ENCODE data around the gene TMEM175. TPM values are rescaled to one million over a fixed set of nuclear protein-coding genes. Genes with fewer than 3 reads are reported as not detected.

Gene TMEM175
- total RNA-seq, 1 experiment from 2014 or later: 20.2 TPM

DNA sequence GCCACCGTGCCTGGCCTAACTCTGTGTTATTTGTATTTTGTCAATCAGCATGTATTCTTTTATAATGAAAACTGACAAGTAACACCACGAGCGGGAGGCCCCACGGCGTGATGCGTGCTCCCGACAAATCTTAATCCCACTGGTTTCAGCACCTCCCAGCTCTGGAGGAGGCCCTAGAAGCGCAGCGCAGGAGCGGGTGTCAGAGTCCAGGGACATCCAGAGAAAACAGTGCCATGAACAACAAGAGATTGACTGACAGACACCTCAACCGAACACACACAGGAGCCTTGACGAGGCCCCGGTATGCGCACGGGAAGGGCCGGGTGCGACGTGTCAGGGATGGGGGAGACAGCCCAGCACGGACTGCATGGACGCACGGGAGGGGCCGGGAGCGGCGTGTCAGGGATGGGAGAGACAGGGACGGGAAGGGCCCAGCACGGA lies 23.1 kb upstream of the TMEM175 start:
- H3K36me3 ChIP-seq (ENCODE audit: low read depth): 0 out of 2 replicates have a peak, but pooled peaks cover 4% of the 10 kb centered on the region
- H3K4me1 ChIP-seq (replicated peaks; ENCODE audit: insufficient read depth): no peaks in the 10 kb centered on the region
- H3K27ac ChIP-seq: no peak overlapping the region
- POLR2A ChIA-PET (ENCODE audit: unreplicated experiment): no interaction called here
- H2AFZ ChIP-seq: no peak overlapping the region
- intact Hi-C loops (cut with micrococcal nuclease; ENCODE audit: unreplicated experiment): no loop called here
- H3K9me3 ChIP-seq (ENCODE audit: insufficient read depth, low read depth): no peaks in the 10 kb centered on the region
- no peaks in the 10 kb centered on the region for H3K79me2 ChIP-seq (ENCODE audit: low read depth)
- TF ChIP-seq, protein P1, sequence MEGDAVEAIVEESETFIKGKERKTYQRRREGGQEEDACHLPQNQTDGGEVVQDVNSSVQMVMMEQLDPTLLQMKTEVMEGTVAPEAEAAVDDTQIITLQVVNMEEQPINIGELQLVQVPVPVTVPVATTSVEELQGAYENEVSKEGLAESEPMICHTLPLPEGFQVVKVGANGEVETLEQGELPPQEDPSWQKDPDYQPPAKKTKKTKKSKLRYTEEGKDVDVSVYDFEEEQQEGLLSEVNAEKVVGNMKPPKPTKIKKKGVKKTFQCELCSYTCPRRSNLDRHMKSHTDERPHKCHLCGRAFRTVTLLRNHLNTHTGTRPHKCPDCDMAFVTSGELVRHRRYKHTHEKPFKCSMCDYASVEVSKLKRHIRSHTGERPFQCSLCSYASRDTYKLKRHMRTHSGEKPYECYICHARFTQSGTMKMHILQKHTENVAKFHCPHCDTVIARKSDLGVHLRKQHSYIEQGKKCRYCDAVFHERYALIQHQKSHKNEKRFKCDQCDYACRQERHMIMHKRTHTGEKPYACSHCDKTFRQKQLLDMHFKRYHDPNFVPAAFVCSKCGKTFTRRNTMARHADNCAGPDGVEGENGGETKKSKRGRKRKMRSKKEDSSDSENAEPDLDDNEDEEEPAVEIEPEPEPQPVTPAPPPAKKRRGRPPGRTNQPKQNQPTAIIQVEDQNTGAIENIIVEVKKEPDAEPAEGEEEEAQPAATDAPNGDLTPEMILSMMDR (conservative IDR thresholded peaks at IDR 0.05): no peak
- TF ChIP-seq EZH2 (IDR thresholded peaks at IDR 0.05; ENCODE audit: low read depth): no peak
- H4K20me1 ChIP-seq (ENCODE audit: insufficient read depth): peaks cover 21% of the 10 kb centered on the region
- H3F3A ChIP-seq (ENCODE audit: insufficient read depth, low read depth): peaks cover 8% of the 10 kb centered on the region
- DNase-seq: no peak
- no peaks in the 10 kb centered on the region for H3K9me2 ChIP-seq (ENCODE audit: insufficient read depth)
- H3K27me3 ChIP-seq (ENCODE audit: insufficient read depth, low read depth): no peaks in the 10 kb centered on the region
- no TSS peak for BruUV-seq (replicated peaks)
- no peak overlapping the region for H3K4me3 ChIP-seq
- no peak overlapping the region for H3K4me2 ChIP-seq
- CTCF ChIA-PET: no interaction called here

DNA sequence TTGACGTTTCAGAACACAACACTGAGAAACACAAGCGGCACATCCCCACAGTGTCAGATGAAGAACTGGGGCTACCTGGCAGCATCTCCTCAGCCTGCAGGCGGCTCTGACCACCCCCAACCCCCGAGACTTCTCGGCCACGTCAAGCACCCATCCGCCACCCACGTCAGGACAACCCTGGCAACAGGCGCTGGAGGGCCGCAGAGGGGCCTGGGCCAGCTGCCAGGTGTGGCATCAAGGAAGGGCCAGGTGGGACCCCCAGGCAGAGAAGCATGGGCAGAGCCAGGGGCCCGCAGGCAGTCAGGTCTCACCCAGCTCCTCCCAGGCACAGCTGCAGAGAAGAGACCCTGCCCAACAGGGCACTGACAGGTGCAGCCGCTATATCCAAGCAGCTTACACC lies 22.4 kb upstream of the TMEM175 start:
- H3K4me2 ChIP-seq: no peak overlapping the region
- no peak overlapping the region for H3K27ac ChIP-seq
- no peaks in the 10 kb centered on the region for H3K4me1 ChIP-seq (replicated peaks; ENCODE audit: insufficient read depth)
- no peak for DNase-seq
- no peaks in the 10 kb centered on the region for H3K27me3 ChIP-seq (ENCODE audit: insufficient read depth, low read depth)
- 0 out of 2 replicates have a peak, but pooled peaks cover 4% of the 10 kb centered on the region for H3K36me3 ChIP-seq (ENCODE audit: low read depth)
- ChIA-PET POLR2A (ENCODE audit: unreplicated experiment) (no interaction called here), CTCF (no interaction called here)
- intact Hi-C loops (cut with micrococcal nuclease; ENCODE audit: unreplicated experiment): no loop called here
- TF ChIP-seq EZH2 (IDR thresholded peaks at IDR 0.05; ENCODE audit: low read depth): no peak
- TF ChIP-seq, protein P1 (conservative IDR thresholded peaks at IDR 0.05): no peak
- BruUV-seq (replicated peaks): no TSS peak
- no peaks in the 10 kb centered on the region for H3K9me2 ChIP-seq (ENCODE audit: insufficient read depth)
- no peaks in the 10 kb centered on the region; the same call in 1 of the 2 replicates for H3K79me2 ChIP-seq (ENCODE audit: low read depth)
- H3K9me3 ChIP-seq (ENCODE audit: insufficient read depth, low read depth): no peaks in the 10 kb centered on the region
- no peak overlapping the region for H3K4me3 ChIP-seq
- H4K20me1 ChIP-seq (ENCODE audit: insufficient read depth): peaks cover 19% of the 10 kb centered on the region
- H2AFZ ChIP-seq: no peak overlapping the region
- H3F3A ChIP-seq (ENCODE audit: insufficient read depth, low read depth): peaks cover 8% of the 10 kb centered on the region

DNA sequence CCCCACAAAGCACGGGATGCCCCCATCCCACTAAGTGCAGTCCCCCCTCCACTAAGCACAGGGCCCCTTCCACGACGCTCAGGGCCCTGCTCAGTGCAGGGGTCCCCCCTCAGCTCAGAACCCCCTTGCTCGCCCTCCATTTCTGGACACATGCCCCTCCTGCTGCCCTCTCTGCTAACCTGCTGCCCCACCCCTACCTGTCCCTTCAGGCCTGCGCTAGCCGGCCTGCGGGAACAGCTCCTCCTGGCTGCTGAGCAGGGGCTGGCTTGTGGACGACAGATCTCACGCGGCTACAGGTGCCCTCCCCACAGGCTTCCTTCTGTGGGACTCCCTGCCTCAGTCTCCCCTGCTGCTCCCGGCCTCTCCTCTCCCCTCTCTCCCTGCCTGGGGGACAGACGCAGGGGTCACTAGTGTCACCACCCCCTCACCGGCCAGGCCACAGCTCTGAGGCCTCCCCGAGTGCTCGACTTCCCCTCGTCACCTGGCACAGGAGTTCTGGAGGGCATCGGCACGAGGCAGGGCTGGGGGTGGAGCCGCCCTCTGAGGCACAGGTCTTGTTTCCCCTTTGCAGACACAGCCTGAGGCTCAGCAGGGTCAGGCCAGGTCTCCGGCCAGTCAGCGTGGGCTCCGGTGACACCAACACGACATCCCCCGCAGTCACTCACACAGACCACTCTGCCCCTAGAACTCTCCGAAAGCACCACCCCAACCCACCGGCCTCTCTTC lies 21.7 kb upstream of the TMEM175 start:
- H3K4me1 ChIP-seq (replicated peaks; ENCODE audit: insufficient read depth): no peaks in the 10 kb centered on the region
- ChIA-PET CTCF (no interaction called here), POLR2A (ENCODE audit: unreplicated experiment) (no interaction called here)
- no peaks in the 10 kb centered on the region for H3K27me3 ChIP-seq (ENCODE audit: insufficient read depth, low read depth)
- no peak overlapping the region for H3K27ac ChIP-seq
- no TSS peak for BruUV-seq (replicated peaks)
- no peaks in the 10 kb centered on the region for H3K9me3 ChIP-seq (ENCODE audit: insufficient read depth, low read depth)
- TF ChIP-seq, protein P1 (conservative IDR thresholded peaks at IDR 0.05): no peak
- TF ChIP-seq EZH2 (IDR thresholded peaks at IDR 0.05; ENCODE audit: low read depth): no peak
- peaks cover 7% of the 10 kb centered on the region; the same call in 1 of the 2 replicates for H3K79me2 ChIP-seq (ENCODE audit: low read depth)
- peaks cover 8% of the 10 kb centered on the region for H3F3A ChIP-seq (ENCODE audit: insufficient read depth, low read depth)
- H3K4me2 ChIP-seq: no peak overlapping the region
- H2AFZ ChIP-seq: no peak overlapping the region
- H3K4me3 ChIP-seq: no peak overlapping the region
- no peaks in the 10 kb centered on the region for H3K9me2 ChIP-seq (ENCODE audit: insufficient read depth)
- intact Hi-C loops (cut with micrococcal nuclease; ENCODE audit: unreplicated experiment): no loop called here
- peaks cover 22% of the 10 kb centered on the region for H4K20me1 ChIP-seq (ENCODE audit: insufficient read depth)
- no peak for DNase-seq
- H3K36me3 ChIP-seq (ENCODE audit: low read depth): 0 out of 2 replicates have a peak, but pooled peaks cover 4% of the 10 kb centered on the region
